ENCODE data around the gene ABL1. TPM values are rescaled to one million over a fixed set of nuclear protein-coding genes. Genes with fewer than 3 reads are reported as not detected.

The ABL1 gene
- total and polyA plus RNA-seq, 3 experiments from 2014 or later: 16.3 to 39.3 (median 38.8) TPM

GRCh38 chr9:130936285-130937117, 101.4 kb downstream of the ABL1 start:
- Mint-ChIP-seq H3K36me3 (no peaks in the 10 kb centered on the region), H3K9me3 (no peaks in the 10 kb centered on the region), H3K4me1 (peaks cover 8 to 21% (median 9%) of the 10 kb centered on the region in 3 donors), H3K27me3 (peaks cover 26 to 67% of the 10 kb centered on the region in 2 donors), H3K27ac (peak overlapping the region in 1 of 8 donors; percentile 50), H3K4me3 (peak overlapping the region in 2 of 7 donors; percentile 1 to 75)
- Histone ChIP-seq H3K27me3 (ENCODE audit: insufficient read depth, low read length, poor library complexity, severe bottlenecking) (peaks cover 80% of the 10 kb centered on the region), H3K27ac (ENCODE audit: low read depth, low read length) (no peak overlapping the region), H3K36me3 (ENCODE audit: insufficient read depth, low read length) (no peaks in the 10 kb centered on the region), H3K4me1 (ENCODE audit: insufficient read depth, low read length) (peaks cover 6% of the 10 kb centered on the region), H3K9me3 (ENCODE audit: low read length) (no peaks in the 10 kb centered on the region), H3K4me3 (ENCODE audit: low read length) (no peak overlapping the region)
- no peak for DNase-seq
- ChIA-PET POLR2A (no interaction called here), CTCF (no interaction called here)

Other genes with a start within 250 kb of the ABL1 start
- under 1 TPM in 1 of 2 experiments, not detected in 1; 0.11 TPM for gene PRDM12, start 170.7 kb upstream of the ABL1 start, total RNA-seq
- not detected for gene PRDM12, start 170.7 kb upstream of the ABL1 start, polyA plus RNA-seq
- gene EXOSC2, start 141.5 kb upstream of the ABL1 start, total RNA-seq: 10 to 100 TPM; 83.5 to 88.4 TPM
- gene EXOSC2, start 141.5 kb upstream of the ABL1 start, polyA plus RNA-seq: 24.2 TPM
- gene QRFP, start 61.6 kb downstream of the ABL1 start, total RNA-seq: not detected
- not detected for gene QRFP, start 61.6 kb downstream of the ABL1 start, polyA plus RNA-seq
- not detected for gene FIBCD1, start 104.0 kb downstream of the ABL1 start, total RNA-seq
- gene FIBCD1, start 104.0 kb downstream of the ABL1 start, polyA plus RNA-seq: not detected
- under 1 TPM; 0.04 to 0.07 TPM for gene LAMC3, start 173.9 kb downstream of the ABL1 start, total RNA-seq
- not detected for gene LAMC3, start 173.9 kb downstream of the ABL1 start, polyA plus RNA-seq